ENCODE results near the gene FXYD6. TPM values are rescaled to one million over a fixed set of nuclear protein-coding genes. Genes with fewer than 3 reads are reported as not detected.
A peak's percentile ranks its signal among the peaks of the same experiment; 100 is the strongest.
"Not testable (repeated sequence)": the region's sequence is repeated elsewhere in the genome, so short reads cannot be mapped to it uniquely, and the experiment has no call there.

The FXYD6 gene
- total and polyA plus RNA-seq, 2 donors, result 24.1 to 25.7 TPM

DNA sequence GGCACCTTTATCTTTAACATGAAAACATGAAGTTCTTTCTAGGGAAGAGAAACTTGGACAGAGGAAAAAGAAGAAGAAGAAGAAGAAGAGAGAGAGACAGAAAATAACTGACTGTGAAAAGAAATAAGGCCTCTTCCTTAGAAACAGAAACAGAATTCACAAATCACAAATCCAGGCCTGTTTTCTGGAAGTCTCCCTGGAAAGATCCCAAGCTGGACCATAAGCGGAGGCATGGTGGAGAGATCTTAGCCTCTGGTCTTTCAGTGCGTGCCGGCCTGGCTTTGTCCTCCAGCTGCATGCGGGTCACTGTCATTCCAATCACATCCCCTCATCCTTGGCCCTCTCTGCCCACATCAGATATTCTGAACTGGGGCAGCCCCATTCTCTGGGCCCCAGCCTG is 6.9 kb downstream of the FXYD6 start:
- H3K9me3 ChIP-seq (ENCODE audit: control insufficient read depth in 2 of 2, insufficient read depth in 1 of 2, low read length in 1 of 2), result peaks cover 0 to 5% of the 10 kb centered on the region in 2 donors
- no peaks in the 10 kb centered on the region for H3K36me3 ChIP-seq (ENCODE audit: control insufficient read depth in 2 of 2, insufficient read depth in 2 of 2, low read length in 1 of 2)
- peak overlapping the region in 1 of 2 donors; percentile 26 for H3K27ac ChIP-seq (ENCODE audit: low read depth in 1 of 2, low read length in 1 of 2)
- H3K27me3 ChIP-seq (ENCODE audit: control insufficient read depth in 2 of 2, insufficient read depth in 1 of 2, low read length in 1 of 2), result peaks cover 0 to 24% of the 10 kb centered on the region in 2 donors
- H3K4me3 ChIP-seq (ENCODE audit: low read length in 2 of 2), result no peak overlapping the region
- WGBS, result 89% methylated on average over 4 of the region's 4 CpGs
- no peak for DNase-seq (ENCODE audit: low read depth in 6 of 9, low spot score in 9 of 9)
- peaks cover 0 to 34% of the 10 kb centered on the region in 2 donors for H3K4me1 ChIP-seq (ENCODE audit: control insufficient read depth in 2 of 2, insufficient read depth in 2 of 2, low read length in 2 of 2)

DNA sequence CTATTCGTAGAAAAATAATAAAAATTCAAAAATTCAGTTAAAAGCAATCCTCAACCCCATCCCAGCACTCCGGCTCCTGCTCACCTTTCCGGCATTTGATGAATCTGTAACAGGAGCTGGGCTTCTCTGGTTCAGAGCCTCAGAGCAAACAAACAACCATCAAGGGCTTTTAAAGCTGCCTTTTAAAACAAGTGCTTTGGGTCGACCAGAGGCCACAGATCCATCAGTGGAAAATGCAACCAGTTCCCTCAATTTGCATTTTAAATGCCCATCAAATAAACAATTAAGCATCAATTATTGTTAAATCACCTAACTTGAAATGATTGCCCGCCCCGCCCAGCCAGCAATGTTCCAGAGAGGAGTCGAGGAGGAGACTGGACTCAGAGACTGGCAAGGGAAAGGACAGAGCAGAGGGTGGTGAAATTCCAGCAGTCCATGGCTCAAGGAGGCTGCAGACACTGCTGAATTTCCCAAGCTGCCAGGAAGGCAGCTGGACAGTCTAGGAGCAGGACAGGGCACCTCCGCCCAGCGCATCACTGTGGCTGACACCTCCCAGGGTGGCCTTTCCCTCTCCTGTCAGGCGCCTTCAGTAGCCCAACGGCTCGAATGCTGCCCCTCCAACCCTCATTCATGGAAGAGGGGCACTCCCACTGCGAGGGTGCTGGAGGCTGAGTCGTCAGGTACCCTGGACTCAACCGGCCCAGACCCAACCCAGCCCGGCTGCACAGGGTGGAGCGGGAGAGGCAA is 7.5 kb downstream of the FXYD6 start:
- DNase-seq (ENCODE audit: low read depth in 6 of 9, low spot score in 9 of 9), result no peak
- H3K4me3 ChIP-seq (ENCODE audit: low read length in 2 of 2), result no peak overlapping the region
- H3K36me3 ChIP-seq (ENCODE audit: control insufficient read depth in 2 of 2, insufficient read depth in 2 of 2, low read length in 1 of 2), result no peaks in the 10 kb centered on the region
- 96% methylated on average over 17 of the region's 17 CpGs for WGBS
- H3K27ac ChIP-seq (ENCODE audit: low read depth in 1 of 2, low read length in 1 of 2), result no peak overlapping the region
- peaks cover 0 to 28% of the 10 kb centered on the region in 2 donors for H3K4me1 ChIP-seq (ENCODE audit: control insufficient read depth in 2 of 2, insufficient read depth in 2 of 2, low read length in 2 of 2)
- peaks cover 0 to 18% of the 10 kb centered on the region in 2 donors for H3K27me3 ChIP-seq (ENCODE audit: control insufficient read depth in 2 of 2, insufficient read depth in 1 of 2, low read length in 1 of 2)
- peaks cover 0 to 5% of the 10 kb centered on the region in 2 donors for H3K9me3 ChIP-seq (ENCODE audit: control insufficient read depth in 2 of 2, insufficient read depth in 1 of 2, low read length in 1 of 2)

- Histone ChIP-seq H3K4me1 (ENCODE audit: control insufficient read depth in 2 of 2, insufficient read depth in 2 of 2, low read length in 2 of 2) (peaks cover 0 to 20% of the 10 kb centered on the region in 2 donors), H3K9me3 (ENCODE audit: control insufficient read depth in 2 of 2, insufficient read depth in 1 of 2, low read length in 1 of 2) (peaks cover 0 to 5% of the 10 kb centered on the region in 2 donors), H3K36me3 (ENCODE audit: control insufficient read depth in 2 of 2, insufficient read depth in 2 of 2, low read length in 1 of 2) (no peaks in the 10 kb centered on the region), H3K4me3 (ENCODE audit: low read length in 2 of 2) (no peak overlapping the region), H3K27ac (ENCODE audit: low read depth in 1 of 2, low read length in 1 of 2) (no peak overlapping the region), H3K27me3 (ENCODE audit: control insufficient read depth in 2 of 2, insufficient read depth in 1 of 2, low read length in 1 of 2) (peaks cover 0 to 9% of the 10 kb centered on the region in 2 donors)
- DNase-seq (ENCODE audit: low read depth in 6 of 9, low spot score in 9 of 9), result no peak
- WGBS, result 91% methylated on average over 11 of the region's 11 CpGs
Measured at GRCh38 chr11:117868088-117868487, 8.4 kb downstream of the FXYD6 start.

DNA sequence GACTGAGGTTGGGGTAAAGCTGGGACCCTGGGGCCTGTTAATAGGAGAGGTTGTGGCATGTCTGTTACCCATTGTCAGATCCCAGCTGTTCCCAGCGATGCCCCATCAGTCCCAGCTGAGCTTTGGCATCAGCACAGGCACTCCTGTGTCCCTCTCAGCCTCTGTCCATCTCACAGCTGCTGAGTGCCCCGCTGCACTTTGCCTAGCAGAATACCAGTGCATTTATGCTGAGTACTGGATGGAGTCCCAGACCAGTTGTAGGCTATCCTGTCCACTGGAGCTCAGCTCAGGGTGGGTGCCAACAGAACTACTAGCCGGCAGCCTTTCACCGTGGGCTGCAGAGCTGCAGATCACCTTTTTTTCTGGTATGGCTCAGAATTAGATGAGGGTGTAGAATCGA is 9.9 kb downstream of the FXYD6 start:
- no peaks in the 10 kb centered on the region for H3K9me3 ChIP-seq (ENCODE audit: control insufficient read depth in 2 of 2, insufficient read depth in 1 of 2, low read length in 1 of 2)
- DNase-seq (ENCODE audit: low read depth in 6 of 9, low spot score in 9 of 9), result no peak
- no peak overlapping the region for H3K27ac ChIP-seq (ENCODE audit: low read depth in 1 of 2, low read length in 1 of 2)
- peaks cover 0 to 21% of the 10 kb centered on the region in 2 donors for H3K4me1 ChIP-seq (ENCODE audit: control insufficient read depth in 2 of 2, insufficient read depth in 2 of 2, low read length in 2 of 2)
- 94% methylated on average over 5 of the region's 5 CpGs for WGBS
- H3K27me3 ChIP-seq (ENCODE audit: control insufficient read depth in 2 of 2, insufficient read depth in 1 of 2, low read length in 1 of 2), result no peaks in the 10 kb centered on the region
- H3K36me3 ChIP-seq (ENCODE audit: control insufficient read depth in 2 of 2, insufficient read depth in 2 of 2, low read length in 1 of 2), result no peaks in the 10 kb centered on the region
- H3K4me3 ChIP-seq (ENCODE audit: low read length in 2 of 2), result no peak overlapping the region

- not testable (repeated sequence) for DNase-seq (ENCODE audit: low read depth in 6 of 9, low spot score in 9 of 9); H3K27ac ChIP-seq (ENCODE audit: low read depth in 1 of 2, low read length in 1 of 2); H3K27me3 ChIP-seq (ENCODE audit: control insufficient read depth in 2 of 2, insufficient read depth in 1 of 2, low read length in 1 of 2); H3K4me3 ChIP-seq (ENCODE audit: low read length in 2 of 2); H3K36me3 ChIP-seq (ENCODE audit: control insufficient read depth in 2 of 2, insufficient read depth in 2 of 2, low read length in 1 of 2); H3K9me3 ChIP-seq (ENCODE audit: control insufficient read depth in 2 of 2, insufficient read depth in 1 of 2, low read length in 1 of 2)
- H3K4me1 ChIP-seq (ENCODE audit: control insufficient read depth in 2 of 2, insufficient read depth in 2 of 2, low read length in 2 of 2), result peaks cover 0 to 22% of the 10 kb centered on the region in 2 donors
- 97% methylated on average over 13 of the region's 13 CpGs for WGBS
Measured at GRCh38 chr11:117865546-117865945, 10.9 kb downstream of the FXYD6 start.

DNA sequence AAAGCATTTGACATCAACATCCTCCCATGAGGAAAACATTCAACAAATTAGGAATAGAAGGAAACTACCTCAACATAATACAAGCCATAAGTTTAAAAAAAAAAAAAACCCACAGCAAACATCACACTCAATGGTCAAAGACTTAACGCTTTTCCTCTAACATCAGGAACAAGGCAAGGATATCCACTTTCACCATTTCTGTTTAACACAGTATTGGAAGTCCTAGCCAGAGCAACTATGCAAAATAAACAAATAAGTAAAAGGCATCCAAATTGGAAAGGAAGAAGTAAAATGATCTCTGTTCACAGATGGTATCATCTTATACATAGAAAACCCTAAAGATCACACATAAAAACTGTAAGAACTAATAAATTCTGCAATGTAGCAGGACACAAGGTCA is 13.1 kb downstream of the FXYD6 start:
- Histone ChIP-seq H3K4me3 (ENCODE audit: low read length in 2 of 2) (no peak overlapping the region), H3K36me3 (ENCODE audit: control insufficient read depth in 2 of 2, insufficient read depth in 2 of 2, low read length in 1 of 2) (no peaks in the 10 kb centered on the region), H3K4me1 (ENCODE audit: control insufficient read depth in 2 of 2, insufficient read depth in 2 of 2, low read length in 2 of 2) (peaks cover 0 to 9% of the 10 kb centered on the region in 2 donors), H3K27ac (ENCODE audit: low read depth in 1 of 2, low read length in 1 of 2) (no peak overlapping the region), H3K9me3 (ENCODE audit: control insufficient read depth in 2 of 2, insufficient read depth in 1 of 2, low read length in 1 of 2) (no peaks in the 10 kb centered on the region), H3K27me3 (ENCODE audit: control insufficient read depth in 2 of 2, insufficient read depth in 1 of 2, low read length in 1 of 2) (no peaks in the 10 kb centered on the region)
- WGBS, result 97% methylated on average over 1 of the region's 1 CpG
- DNase-seq (ENCODE audit: low read depth in 6 of 9, low spot score in 9 of 9), result no peak

GRCh38 chr11:117862753-117863152 is 13.7 kb downstream of the FXYD6 start:
- Histone ChIP-seq H3K4me3 (ENCODE audit: low read length in 2 of 2) (no peak overlapping the region), H3K27ac (ENCODE audit: low read depth in 1 of 2, low read length in 1 of 2) (no peak overlapping the region), H3K27me3 (ENCODE audit: control insufficient read depth in 2 of 2, insufficient read depth in 1 of 2, low read length in 1 of 2) (no peaks in the 10 kb centered on the region), H3K36me3 (ENCODE audit: control insufficient read depth in 2 of 2, insufficient read depth in 2 of 2, low read length in 1 of 2) (no peaks in the 10 kb centered on the region), H3K9me3 (ENCODE audit: control insufficient read depth in 2 of 2, insufficient read depth in 1 of 2, low read length in 1 of 2) (no peaks in the 10 kb centered on the region), H3K4me1 (ENCODE audit: control insufficient read depth in 2 of 2, insufficient read depth in 2 of 2, low read length in 2 of 2) (peaks cover 0 to 9% of the 10 kb centered on the region in 2 donors)
- 94% methylated on average over 1 of the region's 1 CpG for WGBS
- DNase-seq (ENCODE audit: low read depth in 6 of 9, low spot score in 9 of 9), result no peak

- no peak overlapping the region for H3K4me3 ChIP-seq (ENCODE audit: low read length in 2 of 2)
- no peaks in the 10 kb centered on the region for H3K9me3 ChIP-seq (ENCODE audit: control insufficient read depth in 2 of 2, insufficient read depth in 1 of 2, low read length in 1 of 2)
- peaks cover 0 to 2% of the 10 kb centered on the region in 2 donors for H3K27me3 ChIP-seq (ENCODE audit: control insufficient read depth in 2 of 2, insufficient read depth in 1 of 2, low read length in 1 of 2)
- H3K4me1 ChIP-seq (ENCODE audit: control insufficient read depth in 2 of 2, insufficient read depth in 2 of 2, low read length in 2 of 2), result peaks cover 0 to 9% of the 10 kb centered on the region in 2 donors
- H3K36me3 ChIP-seq (ENCODE audit: control insufficient read depth in 2 of 2, insufficient read depth in 2 of 2, low read length in 1 of 2), result no peaks in the 10 kb centered on the region
- DNase-seq (ENCODE audit: low read depth in 6 of 9, low spot score in 9 of 9), result no peak
- H3K27ac ChIP-seq (ENCODE audit: low read depth in 1 of 2, low read length in 1 of 2), result peak overlapping the region in 1 of 2 donors; percentile 30
- WGBS, result 87% methylated on average over 12 of the region's 12 CpGs
Measured at GRCh38 chr11:117862019-117862725, 14.3 kb downstream of the FXYD6 start.

All from thymus (tissue), 11 donors.